K562 (cell line): ENCODE data around the gene HSPB7. TPM values are rescaled to one million over a fixed set of nuclear protein-coding genes. Genes with fewer than 3 reads are reported as not detected.

Experiments used
- ATAC-seq: fragments of 200-7000 bp; cut with Tn5 transposase; 3 replicates; pipeline ENCODE4 v1.9.1; 2020; ENCODE audit warnings: moderate library complexity
- BruUV-seq: library from RNA; stranded (reverse); fragments of 400-500 nt; replicated peaks from 2 replicates; lab custom pipeline; 2021; lab: Mats Ljungman, UMichigan
- CTCF ChIA-PET: fragments of 300-600 bp; formaldehyde crosslinking; extraction: SDS; loops from one replicate; lab custom pipeline; 2021; ENCODE audit warnings: low intra/inter-chr PET ratio; lab: Yijun Ruan, JAX
- POLR2A ChIA-PET: fragments of 300-600, 350-650 bp; sonication (Branson Sonifier 250); formaldehyde crosslinking; extraction: SDS; loops from one replicate; lab custom pipeline; 2021; ENCODE audit warnings: antibody characterized with exemption, inconsistent platforms; lab: Yijun Ruan, JAX
- DNase-seq, 4 experiments: peaks; one replicate each; pipeline versions ENCODE4 v3.0.0 to v3.0.0-alpha.2; 2011 to 2018; ENCODE audit warnings: low spot score in 3 of 4, mixed read lengths in 3 of 4; ENCODE audit errors: extremely low read depth in 1 of 4
- FAIRE-seq: peaks from 2 replicates; lab custom pipeline; 2011; peaks lifted over from hg19 to GRCh38; lab: Jason Lieb, UNC
- H2AFZ ChIP-seq: 2 replicates; pipeline ENCODE4 v1.6.0; 2011; ENCODE audit warnings: low read depth, low read length, control low read depth, inconsistent platforms
- H3K27ac ChIP-seq: fragments of 200-600 bp; 3 replicates; pipeline ENCODE4 v1.8.0; 2011; ENCODE audit warnings: low read depth, mild to moderate bottlenecking, control low read depth, inconsistent platforms, low read length, moderate library complexity, mixed read lengths; ENCODE audit errors: extremely low read depth
- H3K27me3 ChIP-seq, 2 experiments: fragments of 300-600 bp in 1 of 2; 2 replicates in 1 of 2; 3 replicates in 1 of 2; pipeline versions ENCODE4 v1.6.0 to v1.8.0; 2011; ENCODE audit warnings: inconsistent platforms in 2 of 2, low read length in 2 of 2, mild to moderate bottlenecking in 1 of 2, mixed read lengths in 1 of 2, moderate library complexity in 1 of 2; ENCODE audit not compliant: control insufficient read depth in 2 of 2, insufficient read depth in 2 of 2
- H3K36me3 ChIP-seq: fragments of 300-600 bp; 3 replicates; pipeline ENCODE4 v1.8.0; 2011; ENCODE audit warnings: mild to moderate bottlenecking, low read length, inconsistent platforms; ENCODE audit not compliant: control insufficient read depth, insufficient read depth
- H3K4me1 ChIP-seq, 2 experiments: fragments of 200-600 bp in 1 of 2; replicated peaks in 1 of 2; 2 replicates in 1 of 2; 3 replicates in 1 of 2; pipeline versions ENCODE4 v1.5.1 to v1.8.0; 2011; ENCODE audit warnings: inconsistent platforms in 2 of 2, low read length in 2 of 2, mild to moderate bottlenecking in 1 of 2, mixed read lengths in 1 of 2, moderate library complexity in 1 of 2; ENCODE audit not compliant: control insufficient read depth in 2 of 2, insufficient read depth in 2 of 2
- H3K4me2 ChIP-seq: 2 replicates; pipeline ENCODE4 v1.6.1; 2011; ENCODE audit warnings: low read length, control low read depth, inconsistent platforms, mixed read lengths; ENCODE audit not compliant: insufficient read depth
- H3K4me3 ChIP-seq: fragments of 200-600 bp; sonication (generic), shearing (Covaris generic); 2 replicates; pipeline ENCODE4 v1.5.1; 2016; ENCODE audit warnings: control low read depth, inconsistent platforms
- H3K79me2 ChIP-seq: fragments of 200-600 bp; 3 replicates; pipeline ENCODE4 v1.8.0; 2011; ENCODE audit warnings: low read length, inconsistent platforms; ENCODE audit not compliant: control insufficient read depth, insufficient read depth
- H3K9ac ChIP-seq, 2 experiments: 2 replicates each; pipeline versions ENCODE4 v1.6.0 to v1.6.1; 2011; ENCODE audit warnings: low read depth in 2 of 2, low read length in 2 of 2, control low read depth in 1 of 2, inconsistent platforms in 1 of 2, mild to moderate bottlenecking in 1 of 2, mixed read lengths in 1 of 2; ENCODE audit not compliant: insufficient read depth in 1 of 2
- H3K9me1 ChIP-seq: one replicate; pipeline ENCODE4 v1.6.0; 2011; ENCODE audit warnings: inconsistent platforms, mild to moderate bottlenecking, low read length, moderate library complexity; ENCODE audit not compliant: control insufficient read depth, insufficient read depth
- H3K9me3 ChIP-seq: replicated peaks from 2 replicates; pipeline ENCODE4 v1.5.1; 2011; ENCODE audit warnings: low read depth, low read length, inconsistent platforms; ENCODE audit not compliant: control insufficient read depth, insufficient read depth
- H4K20me1 ChIP-seq: replicated peaks from 2 replicates; pipeline ENCODE4 v1.6.1; 2011; ENCODE audit warnings: low read length, inconsistent platforms, mixed read lengths; ENCODE audit not compliant: control insufficient read depth, insufficient read depth
- TEAD1 ChIP-seq, 2 experiments: fragments of 450-650 bp in 1 of 2; sonication (generic) in 1 of 2; formaldehyde crosslinking; IDR thresholded peaks; 2 replicates each; pipeline versions ENCODE4 v1.4.0 to v1.8.0; 2020 to 2022; ENCODE audit warnings: mild to moderate bottlenecking in 2 of 2, missing genetic modification reagents in 1 of 2
- ZBTB17 ChIP-seq: fragments of 450-650 bp; formaldehyde crosslinking; IDR thresholded peaks from 2 replicates; pipeline ENCODE4 v1.4.0; 2020; ENCODE audit warnings: mild to moderate bottlenecking
- ZBTB7A ChIP-seq: IDR thresholded peaks from 2 replicates; pipeline ENCODE4 v1.6.1; 2011; ENCODE audit warnings: low read depth, mild to moderate bottlenecking, low read length, moderate library complexity, borderline replicate concordance; ENCODE audit not compliant: control insufficient read depth
- ZNF217 ChIP-seq: sonication (generic); formaldehyde crosslinking; IDR thresholded peaks from 2 replicates; pipeline ENCODE4 v1.8.0; 2022; ENCODE audit warnings: mild to moderate bottlenecking, missing genetic modification reagents
- ZNF395 ChIP-seq: fragments of 200-800 bp; sonication (Bioruptor generic); IDR thresholded peaks from 2 replicates; pipeline ENCODE4 v1.6.1; 2017; ENCODE audit warnings: missing genetic modification characterization, missing compliant biosample characterization
- WGBS: fragments of 100-300 bp; shearing (Covaris generic); methylation state at CpG from one replicate; pipeline ENCODE4 v1.1.6; 2016; ENCODE audit warnings: low coverage, mixed read lengths; ENCODE audit not compliant: insufficient coverage; ENCODE audit errors: missing lambda C conversion rate; 5-methylcytosine and 5-hydroxymethylcytosine counted together
- in situ Hi-C: fragments of 300-500 bp; cut with MboI; formaldehyde crosslinking; loops from 4 replicates; pipeline ENCODE4 v1.15.0; 2018; ENCODE audit warnings: inconsistent platforms, mixed read lengths
- intact Hi-C: fragments of 100-400 bp; cut with micrococcal nuclease; formaldehyde crosslinking; loops from 2 replicates; pipeline ENCODE4 v1.14.2; 2022
- polyA plus RNA-seq, 8 experiments: library from polyadenylated mRNA; depleted of rRNA in 4 of 8; stranded (reverse) in 5 of 8; unstranded in 3 of 8; fragments of >200 nt; fragmentation: Nextera tagmentation in 2 of 8; fragmentation: Illumina TruSeq in 1 of 8; extraction: Ambion mirVana in 2 of 8; extraction: Trizol in 1 of 8; gene quantifications; 2 replicates each; pipeline versions ENCODE4 v1.2.1 to v1.2.3, GENCODE V29; 2011 to 2014; ENCODE audit warnings: inconsistent platforms in 1 of 8, missing spikeins in 1 of 8
- total RNA-seq, 7 experiments: library from RNA; depleted of rRNA in 6 of 7; stranded (reverse); fragments of >200 nt in 6 of 7; fragmentation: Illumina TruSeq in 2 of 7; extraction: Trizol in 2 of 7; gene quantifications; 2 replicates each; pipeline versions ENCODE4 v1.2.1 to v1.2.3, GENCODE V29; 2011 to 2021; ENCODE audit warnings: low replicate concordance in 1 of 7

Gene HSPB7
- total and polyA plus RNA-seq, 9 of the 15 experiments (the other 6 are each of a cell fraction or from before 2014, with no cell fraction given): 0.05 to 0.19 (median 0.07) TPM; not detected in 6

- FAIRE-seq (no peak), DNase-seq (peak in 1 of 4 experiments; percentile 31)
- no TSS peak for BruUV-seq
- H3K9ac ChIP-seq: peak overlapping the region; percentile 66 to 90
- peak overlapping the region; percentile 76 for H3K4me2 ChIP-seq
- POLR2A ChIA-PET: interaction anchor here (0.5 to 1.2 kb wide), 3 partner anchors 13 to 1160 kb away, joined by 3 to 6 read pairs (median 3); no protein-coding TSS in a partner anchor
- no peaks in the 10 kb centered on the region for H3K36me3 ChIP-seq
- no peaks in the 10 kb centered on the region for H3K27me3 ChIP-seq
- H3K9me3 ChIP-seq: no peaks in the 10 kb centered on the region
- in situ Hi-C loops (loop anchor here (5.0 to 10.0 kb wide), 2 partner anchors 51 to 178 kb away; no protein-coding TSS in a partner anchor), intact Hi-C loops (loop anchor here (1.0 kb wide), 1 partner anchor 18 kb away; no protein-coding TSS in a partner anchor)
- H3K9me1 ChIP-seq: no peaks in the 10 kb centered on the region
- peaks cover 40 to 71% of the 10 kb centered on the region in 2 experiments for H3K4me1 ChIP-seq
- peak overlapping the region; percentile 79 for H3K27ac ChIP-seq
- WGBS: 33% methylated on average over 4 of the region's 4 CpGs
- H4K20me1 ChIP-seq: no peaks in the 10 kb centered on the region
- CTCF ChIA-PET: no interaction called here
- peak overlapping the region; percentile 88 for H2AFZ ChIP-seq
- TF ChIP-seq ZNF395 (CRISPR knock-in tag): 0 out of 2 replicates have a peak, but pooled peaks have one; percentile 9
- 0 out of 2 replicates have a peak, but pooled peaks have one; percentile 20 for TF ChIP-seq ZBTB17 (CRISPR knock-in tag)
- no peak for TF ChIP-seq TEAD1 (CRISPR knock-in tag; IDR thresholded peaks at IDR 0.05)
- TF ChIP-seq ZBTB7A: peak; percentile 58; the same call in 1 of the 2 replicates
- TF ChIP-seq ZNF217 (CRISPR knock-in tag): no peak
- TF ChIP-seq, all 486 proteins: peak for 3
- no peak for ATAC-seq
- Histone ChIP-seq H3K79me2 (no peaks in the 10 kb centered on the region), H3K4me3 (0 out of 2 replicates have a peak overlapping the region, but pooled peaks have one; percentile 45)
Observed at GRCh38 chr1:16013908-16014258, 4.0 kb downstream of the HSPB7 start.
